Left cardiac atrium (tissue), 2 donors: Measurements from ENCODE around the gene LONRF3. TPM values are rescaled to one million over a fixed set of nuclear protein-coding genes. Genes with fewer than 3 reads are reported as not detected.

ENCODE experiments used
- total RNA-seq, 2 donors: library from RNA; stranded (reverse); fragmentation: NEBNext Ultra II Directional; extraction: Animal tissue kit (Norgen Biotek cat#: 25700); gene quantifications; one replicate each; pipeline ENCODE4 v1.2.1, GENCODE V29; 2021
- donor health status: DM: no; HTN: yes; CAD: no; lungs with severe emphysema.
- donor health status: DM: yes; HTN: yes; CAD: no.

The LONRF3 gene
- total RNA-seq, 2 donors from 2014 or later, result 3.9 to 5.5 TPM

Other genes starting within 250 kb of the LONRF3 start
- gene IL13RA1, start 247.0 kb upstream of the LONRF3 start, total RNA-seq, result 10 to 100 TPM; 27.5 to 33.5 TPM
- gene ZCCHC12, start 150.8 kb upstream of the LONRF3 start, total RNA-seq, result not detected
- not detected for gene CT47C1, start 98.4 kb downstream of the LONRF3 start, total RNA-seq
- gene KIAA1210, start 153.2 kb downstream of the LONRF3 start, total RNA-seq, result under 1 TPM in 1 of 2 donors, not detected in 1; 0.03 TPM